ENCODE data around the gene CYSLTR1.
"Not testable (repeated sequence)": the region's sequence is repeated elsewhere in the genome, so short reads cannot be mapped to it uniquely, and the experiment has no call there.

The CYSLTR1 gene, protein sequence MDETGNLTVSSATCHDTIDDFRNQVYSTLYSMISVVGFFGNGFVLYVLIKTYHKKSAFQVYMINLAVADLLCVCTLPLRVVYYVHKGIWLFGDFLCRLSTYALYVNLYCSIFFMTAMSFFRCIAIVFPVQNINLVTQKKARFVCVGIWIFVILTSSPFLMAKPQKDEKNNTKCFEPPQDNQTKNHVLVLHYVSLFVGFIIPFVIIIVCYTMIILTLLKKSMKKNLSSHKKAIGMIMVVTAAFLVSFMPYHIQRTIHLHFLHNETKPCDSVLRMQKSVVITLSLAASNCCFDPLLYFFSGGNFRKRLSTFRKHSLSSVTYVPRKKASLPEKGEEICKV

GRCh38 chrX:78327370-78328086 is at the start of gene CYSLTR1:
TSS of gene CYSLTR1 (minus strand) at chrX:78327611. CDS start at chrX:78273746, 53,865 bp downstream.
- no peak for DNase-seq

GRCh38 chrX:78377186-78377585 is 49.8 kb upstream of the CYSLTR1 start:
- no peak for DNase-seq

DNA sequence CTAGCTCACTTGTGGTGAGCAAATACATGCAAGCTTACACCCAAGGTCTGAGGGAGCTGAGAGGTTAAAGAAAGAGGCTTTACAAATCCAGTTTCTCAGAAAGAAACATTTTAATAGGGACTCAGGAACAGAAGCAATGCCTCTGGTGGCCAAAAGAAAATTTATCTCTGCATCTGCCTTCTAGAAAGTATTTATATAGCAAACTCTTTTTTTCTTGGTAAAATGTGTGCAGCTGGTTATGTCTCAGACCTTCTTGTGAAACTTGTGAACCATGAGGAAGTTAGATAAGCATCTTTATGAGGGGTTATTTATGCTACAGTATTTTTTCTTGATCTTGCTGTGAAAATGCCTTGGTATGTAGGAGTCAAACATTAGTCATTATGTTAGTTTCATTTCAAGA is 48.5 kb upstream of the CYSLTR1 start:
- no peak for DNase-seq

DNA sequence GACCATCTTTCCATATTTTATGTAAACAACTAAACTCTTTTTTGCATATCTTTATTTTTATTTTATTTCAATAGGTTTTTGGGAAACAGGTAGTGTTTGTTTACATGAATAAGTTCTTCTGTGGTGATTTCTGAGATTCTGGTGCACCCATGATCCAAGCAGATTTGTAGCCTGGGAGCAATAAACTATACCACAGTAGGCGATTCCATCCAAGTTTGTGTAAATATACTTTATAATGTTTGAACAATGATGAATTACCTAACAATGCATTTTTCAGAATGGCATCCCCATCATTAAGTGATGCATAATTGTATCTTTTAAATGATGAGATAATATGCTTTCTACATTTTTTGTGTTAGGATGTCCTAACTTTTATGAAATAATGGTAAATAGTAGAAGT is 39.2 kb upstream of the CYSLTR1 start:
- no peak for DNase-seq

GRCh38 chrX:78357342-78358055 is 30.1 kb upstream of the CYSLTR1 start:
- DNase-seq = no peak

- no peak for DNase-seq
Measured at GRCh38 chrX:78333521-78333920, 6.1 kb upstream of the CYSLTR1 start.

DNA sequence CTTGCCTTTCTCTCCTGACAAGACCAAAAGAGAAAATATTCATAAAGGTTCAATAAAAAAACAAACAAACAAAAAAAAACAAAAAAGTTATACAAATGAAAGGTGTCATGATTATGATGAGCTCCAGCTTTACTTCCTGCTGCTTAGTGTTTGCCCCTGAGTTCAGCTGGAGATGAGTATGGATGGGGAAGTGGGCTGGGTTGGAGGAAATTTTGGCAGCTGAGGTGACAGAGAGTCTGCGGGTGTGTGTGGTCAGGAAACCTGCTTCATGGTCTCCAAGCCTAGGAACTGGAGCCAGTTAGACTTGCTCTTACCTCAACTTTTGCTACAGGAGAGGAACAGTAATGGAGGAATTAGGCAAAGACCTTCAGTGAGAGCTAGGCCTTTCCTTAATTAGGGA is 4.3 kb upstream of the CYSLTR1 start:
- DNase-seq = no peak

DNA sequence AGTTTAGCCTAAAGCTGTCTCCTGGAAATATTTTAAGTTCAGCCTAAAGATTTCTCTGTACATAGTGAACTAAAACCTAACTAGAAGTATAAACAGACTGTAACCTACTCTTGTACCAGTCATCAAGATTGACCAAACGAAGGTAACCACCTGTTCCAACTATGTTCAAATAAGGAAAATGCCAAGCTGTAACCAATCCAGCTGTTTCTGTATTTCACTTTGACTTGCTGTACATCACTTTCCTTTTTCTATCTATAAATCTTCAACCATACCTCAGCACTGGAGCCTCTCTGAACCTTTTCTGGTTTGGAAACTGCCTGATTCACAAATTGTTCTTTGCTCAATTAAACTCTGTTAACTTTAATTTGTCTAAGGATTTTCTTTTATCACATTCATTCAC is 3.1 kb upstream of the CYSLTR1 start:
- no peak for DNase-seq

GRCh38 chrX:78330068-78330467 is 2.7 kb upstream of the CYSLTR1 start:
- no peak for DNase-seq

DNA sequence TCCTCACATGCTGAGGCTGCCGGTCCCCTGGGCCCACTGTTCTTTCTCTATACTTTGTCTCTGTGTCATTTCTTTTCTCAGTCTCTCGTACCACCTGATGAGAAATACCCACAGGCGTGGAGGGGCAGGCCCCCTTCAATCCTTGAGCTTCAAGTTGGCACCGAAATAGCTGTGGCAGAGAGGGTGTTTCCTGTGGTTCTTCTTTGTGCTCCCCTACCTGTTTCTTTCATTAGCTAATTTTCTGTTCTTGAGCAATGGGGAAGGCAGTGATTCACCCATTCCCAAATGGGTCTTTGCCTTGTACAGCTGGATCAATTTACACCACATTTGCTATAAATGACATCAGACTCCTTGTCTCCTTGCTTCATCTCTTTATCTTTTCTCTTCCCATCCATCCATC is 2.1 kb upstream of the CYSLTR1 start:
- DNase-seq = no peak

DNA sequence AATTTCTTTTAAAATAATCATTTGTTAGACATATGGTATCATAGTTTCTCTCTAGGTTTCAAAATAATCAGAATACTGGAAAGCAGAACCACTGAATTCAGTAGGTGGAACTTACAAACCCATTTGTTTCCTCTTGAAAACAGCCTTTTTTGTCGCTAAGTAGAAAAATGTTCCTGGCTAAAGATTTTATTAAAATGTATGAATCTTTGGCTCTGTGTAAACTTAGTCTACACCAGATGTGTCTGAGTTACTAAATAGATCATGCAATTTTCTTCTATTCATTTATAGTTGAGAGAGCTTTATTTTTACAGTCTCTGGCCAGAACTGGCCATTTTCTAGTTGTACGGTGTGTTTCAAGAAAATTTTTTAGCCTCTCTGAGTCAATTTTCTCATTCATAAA is 1.0 kb downstream of the CYSLTR1 start:
- DNase-seq = no peak

GRCh38 chrX:78322863-78323262 is 4.5 kb downstream of the CYSLTR1 start:
- no peak for DNase-seq

- peak; percentile 25 for DNase-seq
Measured at GRCh38 chrX:78321809-78322208, 5.6 kb downstream of the CYSLTR1 start.

DNA sequence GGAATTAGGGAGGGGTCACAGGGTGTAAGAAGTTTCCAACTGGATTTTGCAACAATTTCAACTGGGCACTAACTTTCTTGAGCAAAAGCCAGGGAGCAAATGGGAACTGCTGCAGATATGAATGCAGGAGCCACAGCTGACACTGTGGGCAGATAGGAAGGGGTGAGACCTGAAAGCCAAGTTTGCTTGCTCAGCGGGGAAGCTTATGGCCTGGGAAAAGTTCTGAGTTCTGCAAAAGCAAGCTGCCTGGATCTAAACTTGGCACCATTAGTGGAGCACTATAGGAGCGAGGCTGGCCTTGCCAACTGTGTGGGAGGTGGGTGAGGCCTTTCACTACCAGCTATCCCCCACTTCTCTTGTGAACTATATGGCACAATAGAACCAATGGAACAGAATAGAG is 11.1 kb downstream of the CYSLTR1 start:
- no peak for DNase-seq

DNA sequence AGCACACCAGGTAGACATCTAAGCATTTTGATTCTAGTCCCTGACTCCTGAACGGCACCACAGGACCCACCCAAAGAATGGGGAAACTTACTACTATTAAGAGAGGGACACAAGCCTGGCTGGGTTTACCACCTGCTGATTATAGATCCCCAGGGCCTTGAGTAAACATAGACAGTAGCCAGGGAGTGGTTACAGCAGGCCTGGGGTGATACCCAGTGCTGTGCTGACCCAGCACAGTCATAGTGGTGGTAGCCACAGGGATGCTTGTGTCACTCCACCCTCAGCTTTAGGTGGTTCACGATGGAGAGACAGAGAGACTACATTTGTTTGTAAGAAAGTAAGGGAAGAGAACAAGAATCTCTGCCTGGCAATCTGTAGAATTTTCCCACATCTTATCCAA is 11.7 kb downstream of the CYSLTR1 start:
- no peak for DNase-seq

GRCh38 chrX:78314561-78314960 is 12.8 kb downstream of the CYSLTR1 start:
- no peak for DNase-seq

DNA sequence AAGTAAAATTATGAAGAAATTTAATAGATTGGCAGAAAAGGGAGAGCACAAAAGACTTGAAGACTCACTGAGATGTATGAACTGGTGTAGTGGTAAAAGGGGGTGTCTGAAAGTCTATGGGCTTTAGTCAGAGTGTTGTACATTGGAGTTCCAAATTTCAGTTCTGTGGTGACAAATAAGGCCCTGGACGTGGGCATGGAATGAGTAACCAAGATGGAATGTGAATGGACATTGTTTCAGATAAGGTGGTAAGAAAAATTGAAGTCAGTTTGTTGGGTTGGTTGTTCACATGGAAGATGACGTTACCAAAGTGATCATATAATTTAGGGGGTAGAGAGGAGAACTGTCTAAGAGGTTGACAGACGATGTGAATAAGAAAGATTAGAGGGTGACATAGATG is 13.9 kb downstream of the CYSLTR1 start:
- DNase-seq = no peak

- DNase-seq = no peak
Measured at GRCh38 chrX:78307665-78308064, 19.7 kb downstream of the CYSLTR1 start.

- DNase-seq = no peak
Measured at GRCh38 chrX:78303086-78303485, 24.3 kb downstream of the CYSLTR1 start.

DNA sequence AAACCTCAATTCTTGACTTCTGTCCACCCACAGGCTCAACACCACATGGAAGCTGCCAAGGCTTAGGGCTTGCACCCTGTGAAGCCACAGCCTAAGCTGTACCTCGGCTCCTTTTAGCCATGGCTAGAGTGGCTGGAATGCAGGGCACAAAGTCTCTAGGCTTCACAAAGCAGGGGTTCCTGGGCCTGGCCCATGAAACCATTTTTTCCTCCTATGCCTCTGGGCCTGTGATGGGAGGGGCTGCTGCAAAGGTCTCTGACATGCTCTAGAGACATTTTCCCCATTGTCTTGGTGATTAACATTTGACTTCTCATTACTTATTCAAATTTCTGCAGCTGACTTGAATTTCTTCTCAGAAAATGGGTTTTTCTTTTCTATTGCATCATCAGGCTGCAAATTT is 26.5 kb downstream of the CYSLTR1 start:
- not testable (repeated sequence) for DNase-seq

GRCh38 chrX:78283511-78283910 is 43.9 kb downstream of the CYSLTR1 start:
- no peak for DNase-seq

DNA sequence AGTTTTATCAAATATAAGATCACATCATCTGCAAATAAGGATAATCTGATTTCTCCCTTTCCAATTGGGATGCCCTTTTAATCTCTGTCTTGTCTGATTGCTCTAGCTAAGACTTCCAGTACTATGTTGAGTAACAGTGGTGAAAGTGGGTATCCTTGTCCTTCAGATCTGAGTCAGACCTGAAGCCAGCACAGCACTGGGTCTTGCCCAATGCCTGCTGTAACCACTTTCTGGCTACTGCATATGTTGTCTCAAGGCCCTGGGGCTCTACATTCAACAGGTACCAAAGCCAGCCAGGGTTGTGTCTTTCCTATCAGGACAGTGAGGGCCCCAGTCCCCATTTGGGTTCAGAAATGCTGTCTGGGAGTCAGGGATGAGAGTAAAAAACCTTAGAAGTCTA is 90.3 kb downstream of the CYSLTR1 start:
- no peak for DNase-seq

- not testable (repeated sequence) for DNase-seq
Measured at GRCh38 chrX:78226047-78226446, 101.4 kb downstream of the CYSLTR1 start.
